ENCODE measurements around the gene FAM217A. TPM values are rescaled to one million over a fixed set of nuclear protein-coding genes. Genes with fewer than 3 reads are reported as not detected.

The FAM217A gene
- total and polyA plus RNA-seq, 12 donors = 0.17 TPM; not detected in 11

- Histone ChIP-seq H3K4me3 (no peak overlapping the region), H3K36me3 (replicated peaks in 1 of 2) (no peaks in the 10 kb centered on the region), H3K27me3 (no peaks in the 10 kb centered on the region), H3K4me1 (replicated peaks in 1 of 2) (no peaks in the 10 kb centered on the region), H3K9me3 (replicated peaks in 1 of 3) (no peaks in the 10 kb centered on the region), H3K27ac (no peak overlapping the region)
- intact Hi-C loops (cut with DNase I) = no loop called here
- TF ChIP-seq CTCF (IDR thresholded peaks at IDR 0.05) (no peak), POLR2A (IDR thresholded peaks at IDR 0.05) (no peak)
- WGBS, 4 donors = 47 to 55% (median 51%) methylated on average over 4 of the region's 4 CpGs
- no peak for DNase-seq
Observed at GRCh38 chr6:4105980-4106536, 27.1 kb upstream of the FAM217A start.

GRCh38 chr6:4103929-4104328, 25.0 kb upstream of the FAM217A start:
- H3K27me3 ChIP-seq = no peaks in the 10 kb centered on the region
- no peak for DNase-seq
- no peak overlapping the region for H3K4me3 ChIP-seq
- no peaks in the 10 kb centered on the region for H3K9me3 ChIP-seq (replicated peaks in 1 of 3)
- no peak overlapping the region for H3K27ac ChIP-seq
- H3K36me3 ChIP-seq (replicated peaks in 1 of 2) = no peaks in the 10 kb centered on the region
- no peaks in the 10 kb centered on the region for H3K4me1 ChIP-seq (replicated peaks in 1 of 2)
- TF ChIP-seq POLR2A (IDR thresholded peaks at IDR 0.05) = no peak
- TF ChIP-seq CTCF (IDR thresholded peaks at IDR 0.05) = no peak
- 85 to 93% (median 90%) methylated on average over 5 of the region's 5 CpGs for WGBS, 4 donors
- intact Hi-C loops (cut with DNase I) = no loop called here

GRCh38 chr6:4102687-4103244, 23.8 kb upstream of the FAM217A start:
- WGBS, 4 donors = 66 to 77% (median 69%) methylated on average over 6 of the region's 6 CpGs
- H3K36me3 ChIP-seq (replicated peaks in 1 of 2) = no peaks in the 10 kb centered on the region
- DNase-seq = no peak

GRCh38 chr6:4101298-4101697, 22.4 kb upstream of the FAM217A start:
- H3K27me3 ChIP-seq = no peaks in the 10 kb centered on the region
- intact Hi-C loops (cut with DNase I) = no loop called here
- H3K36me3 ChIP-seq (replicated peaks in 1 of 2) = no peaks in the 10 kb centered on the region
- no peak overlapping the region for H3K4me3 ChIP-seq
- 60 to 89% (median 74%) methylated on average over 3 of the region's 3 CpGs for WGBS, 4 donors
- no peak for DNase-seq
- H3K27ac ChIP-seq = no peak overlapping the region
- no peaks in the 10 kb centered on the region for H3K9me3 ChIP-seq (replicated peaks in 1 of 3)
- no peaks in the 10 kb centered on the region for H3K4me1 ChIP-seq (replicated peaks in 1 of 2)
- no peak for TF ChIP-seq POLR2A (IDR thresholded peaks at IDR 0.05)
- TF ChIP-seq CTCF (IDR thresholded peaks at IDR 0.05) = no peak

More at GRCh38 chr6:4102687-4103244, 23.8 kb upstream of the FAM217A start:
- no peaks in the 10 kb centered on the region for H3K4me1 ChIP-seq (replicated peaks in 1 of 2)
- H3K27me3 ChIP-seq = no peaks in the 10 kb centered on the region
- H3K27ac ChIP-seq = no peak overlapping the region
- TF ChIP-seq CTCF (IDR thresholded peaks at IDR 0.05) (no peak), POLR2A (IDR thresholded peaks at IDR 0.05) (no peak)
- H3K9me3 ChIP-seq (replicated peaks in 1 of 3) = no peaks in the 10 kb centered on the region
- intact Hi-C loops (cut with DNase I) = no loop called here
- H3K4me3 ChIP-seq = no peak overlapping the region

All from adrenal gland (tissue), 12 donors.